NCI-H1694 (cell line): ENCODE measurements around the gene PNPLA4.

ENCODE experiments used
- DNase-seq: peaks from one replicate; lab custom pipeline; 2025; lab: John Stamatoyannopoulos, UW

Gene PNPLA4

GRCh38 chrX:7927259-7928167 is at the start of gene PNPLA4:
TSS of gene PNPLA4 (minus strand) at chrX:7927413. CDS start at chrX:7926119, 1,294 bp downstream.
- no peak for DNase-seq

DNA sequence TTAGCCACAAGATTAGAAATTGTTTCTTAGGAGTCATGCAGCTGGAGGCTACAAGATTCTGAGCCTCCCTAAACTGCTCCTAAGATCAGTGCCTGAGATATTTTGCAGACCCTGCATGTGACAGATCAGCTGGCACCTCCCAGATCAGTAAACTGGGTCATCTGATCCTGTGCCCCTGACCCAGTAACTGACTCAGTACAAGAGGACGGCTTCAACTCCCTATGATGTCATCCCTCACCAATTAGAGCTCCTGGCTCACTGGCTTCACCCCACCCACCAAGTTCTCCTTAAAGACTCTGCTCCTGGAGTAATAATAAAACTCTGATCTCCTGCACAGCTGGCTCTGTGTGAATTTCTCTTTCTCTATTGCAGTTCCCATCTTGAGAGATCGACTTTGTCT is 45.4 kb upstream of the PNPLA4 start:
- DNase-seq = no peak

DNA sequence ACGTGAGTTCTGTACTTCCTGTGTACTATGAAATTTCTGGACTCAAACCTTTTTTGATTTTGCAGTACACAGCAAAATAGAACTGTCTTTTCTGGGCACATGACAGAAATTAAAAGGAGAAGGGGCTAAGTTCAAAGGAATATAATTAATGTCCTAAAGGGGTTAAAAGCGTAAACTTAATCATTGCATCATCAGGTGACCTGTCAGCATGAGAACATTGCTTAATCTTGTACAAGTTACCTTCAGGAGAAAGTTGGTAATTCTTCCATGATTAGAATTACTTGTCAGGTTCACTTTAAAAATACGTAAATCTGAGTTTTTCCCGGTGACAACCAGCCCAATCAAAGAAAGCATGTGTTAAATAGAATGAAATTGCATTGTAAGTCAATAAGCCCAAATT is 43.2 kb upstream of the PNPLA4 start:
- DNase-seq = no peak

- no peak for DNase-seq
Measured at GRCh38 chrX:7965436-7965835, 38.2 kb upstream of the PNPLA4 start.

DNA sequence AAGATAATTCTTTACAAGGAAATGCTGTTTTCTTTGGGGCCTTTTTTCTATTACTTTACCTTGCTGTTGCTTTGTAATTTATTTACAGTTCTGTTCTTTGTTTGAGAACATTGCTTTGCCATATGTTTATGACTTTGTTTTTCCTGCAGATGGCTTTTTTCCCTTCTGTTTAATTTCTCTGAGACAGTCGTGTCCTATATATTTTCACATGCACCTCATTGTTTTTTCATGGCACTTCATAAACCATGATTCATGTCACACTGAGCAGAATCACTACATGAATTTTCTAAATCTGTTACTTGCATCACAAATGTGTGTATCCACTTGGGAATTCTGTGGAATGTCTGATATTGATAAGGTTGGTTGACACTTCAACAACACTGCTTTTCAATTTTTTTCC is 33.0 kb upstream of the PNPLA4 start:
- no peak for DNase-seq

GRCh38 chrX:7953446-7953845 is 26.2 kb upstream of the PNPLA4 start:
- DNase-seq = no peak

DNA sequence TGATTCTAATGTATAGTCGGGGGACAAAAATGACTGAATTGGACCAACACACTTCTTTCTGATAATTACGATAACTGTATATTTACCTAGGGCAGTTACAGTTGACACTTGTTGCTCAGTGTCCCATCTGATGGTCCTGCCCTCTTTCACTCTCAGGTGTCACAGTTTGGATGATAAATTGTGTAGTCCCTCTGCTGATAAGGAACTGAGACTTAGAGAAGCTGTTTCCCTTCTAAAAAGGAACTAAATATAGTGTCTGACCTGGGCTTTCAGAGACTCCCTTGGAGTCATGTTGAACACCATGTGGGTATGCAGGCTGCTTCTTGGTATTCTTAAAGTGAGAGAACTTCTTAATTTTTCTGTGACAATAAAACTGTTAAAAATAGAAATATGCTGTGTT is 23.7 kb upstream of the PNPLA4 start:
- no peak for DNase-seq

DNA sequence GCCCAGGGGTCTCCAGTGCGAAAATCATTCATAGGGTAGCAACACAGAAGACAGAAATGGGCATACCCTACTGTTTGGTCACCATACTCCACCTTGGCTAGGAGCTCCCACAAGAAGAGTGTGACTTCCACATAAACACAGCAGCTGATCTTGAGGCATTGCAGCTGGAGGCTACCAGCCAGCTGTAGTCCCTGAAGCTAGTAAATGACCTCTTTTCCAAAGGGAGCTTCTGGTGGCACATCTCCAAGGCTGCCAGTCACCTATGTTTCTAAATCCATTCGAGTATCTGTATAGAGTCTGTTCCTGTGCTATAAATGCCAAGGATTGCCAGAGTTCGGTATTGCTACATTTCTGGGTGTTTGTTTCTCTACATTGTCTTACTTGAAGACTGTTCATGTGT is 21.3 kb upstream of the PNPLA4 start:
- no peak for DNase-seq

GRCh38 chrX:7946960-7947359 is 19.7 kb upstream of the PNPLA4 start:
- no peak for DNase-seq

DNA sequence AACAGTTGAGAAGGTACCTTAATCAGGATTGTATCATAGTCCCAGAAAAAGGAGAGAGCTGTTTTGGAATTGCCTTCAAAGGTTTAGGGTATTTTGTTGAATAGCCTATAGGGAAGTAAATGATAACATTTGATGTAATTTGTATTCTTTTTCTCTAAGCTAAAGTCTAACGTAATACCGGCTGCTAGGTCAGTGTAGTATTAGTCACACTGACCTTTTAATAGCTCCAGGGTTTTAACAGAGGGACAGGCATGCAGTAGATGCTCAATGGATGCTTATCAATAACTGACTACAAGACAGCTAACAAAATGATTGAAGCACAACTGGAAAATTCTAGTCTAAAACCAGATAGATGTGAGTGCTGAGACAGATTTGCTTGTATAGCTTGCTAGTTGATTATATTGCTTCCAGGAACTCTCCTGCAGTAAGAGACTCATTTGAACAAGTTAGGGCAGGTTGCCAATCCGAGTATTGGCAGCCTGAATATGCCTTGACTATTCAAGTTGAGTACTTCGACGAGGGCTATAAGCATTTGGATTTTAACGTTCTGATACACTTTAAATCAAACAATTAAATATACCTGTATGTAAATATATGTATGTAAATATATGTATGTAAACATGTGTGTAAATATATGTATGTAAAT is 16.5 kb upstream of the PNPLA4 start:
- no peak for DNase-seq

GRCh38 chrX:7941390-7942042 is 14.3 kb upstream of the PNPLA4 start:
- DNase-seq = no peak

- DNase-seq = no peak
Measured at GRCh38 chrX:7934026-7934425, 6.8 kb upstream of the PNPLA4 start.

DNA sequence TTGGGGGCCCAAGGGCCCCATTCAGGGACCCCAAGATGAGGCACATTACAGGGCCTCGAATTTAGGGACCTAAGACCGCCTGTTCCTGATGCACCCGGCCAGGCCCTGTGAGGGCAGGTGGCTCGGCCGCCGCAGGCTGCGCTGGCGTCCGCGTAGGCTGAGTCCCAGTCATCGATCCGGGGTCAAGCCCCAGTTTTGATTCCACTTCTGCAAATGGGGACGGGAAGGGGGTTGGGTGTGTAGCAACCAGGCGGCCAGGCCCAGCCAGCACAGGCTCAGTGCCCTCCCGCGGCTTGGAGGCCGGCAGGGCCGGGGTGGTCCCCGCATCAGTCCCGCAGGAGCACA is 327 bp downstream of the PNPLA4 start:
- DNase-seq = no peak

- DNase-seq = no peak
Measured at GRCh38 chrX:7926501-7926900, 712 bp downstream of the PNPLA4 start.

DNA sequence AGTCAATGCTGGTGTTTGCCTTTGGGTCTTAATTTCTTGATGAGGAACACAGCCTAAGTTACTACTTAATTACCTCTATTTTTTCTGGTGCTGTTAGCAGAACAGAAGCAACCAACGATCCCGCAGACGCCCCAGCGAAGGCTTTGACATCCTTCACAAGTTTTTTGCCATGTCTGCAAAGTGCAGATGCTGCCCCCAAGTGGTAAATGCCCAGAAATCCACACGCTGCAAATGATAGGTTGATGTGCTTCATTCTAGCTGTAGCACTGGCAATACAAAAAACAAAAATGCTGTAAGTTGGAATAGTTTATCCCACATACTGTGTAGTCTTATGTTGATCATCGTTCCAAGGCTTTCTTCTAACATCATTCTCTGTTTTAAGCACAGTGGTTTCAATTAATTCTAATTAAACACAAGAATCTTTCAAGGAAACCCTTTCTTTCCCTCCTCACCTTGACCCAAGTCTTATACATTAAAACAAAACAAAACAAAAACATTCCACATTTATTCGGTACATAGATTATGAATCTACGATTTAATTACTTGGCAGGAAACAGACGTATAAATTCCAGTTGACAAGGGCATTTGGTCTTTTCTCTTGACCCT is 1.2 kb downstream of the PNPLA4 start:
- DNase-seq = no peak

GRCh38 chrX:7921750-7922149 is 5.5 kb downstream of the PNPLA4 start:
- no peak for DNase-seq

- no peak for DNase-seq
Measured at GRCh38 chrX:7908821-7909220, 18.4 kb downstream of the PNPLA4 start.

DNA sequence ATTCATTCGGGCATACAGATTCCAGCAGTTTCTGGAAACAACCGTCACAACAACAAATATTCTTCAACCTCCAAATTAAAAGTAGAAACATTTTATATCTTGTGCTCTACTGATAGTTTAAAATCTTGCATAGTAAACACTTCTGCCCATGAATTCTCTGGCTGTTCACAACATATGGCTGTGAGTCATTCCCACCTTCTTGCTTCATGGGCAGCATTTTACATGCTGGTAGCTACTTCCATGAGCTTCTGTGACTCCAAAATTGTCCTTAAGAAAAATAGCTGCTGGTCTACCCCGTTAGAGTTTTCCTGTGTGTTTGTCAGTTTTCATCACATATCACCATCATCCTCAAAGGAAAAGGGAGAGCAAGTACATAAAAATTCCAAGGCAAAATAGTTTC is 22.7 kb downstream of the PNPLA4 start:
- DNase-seq = no peak

DNA sequence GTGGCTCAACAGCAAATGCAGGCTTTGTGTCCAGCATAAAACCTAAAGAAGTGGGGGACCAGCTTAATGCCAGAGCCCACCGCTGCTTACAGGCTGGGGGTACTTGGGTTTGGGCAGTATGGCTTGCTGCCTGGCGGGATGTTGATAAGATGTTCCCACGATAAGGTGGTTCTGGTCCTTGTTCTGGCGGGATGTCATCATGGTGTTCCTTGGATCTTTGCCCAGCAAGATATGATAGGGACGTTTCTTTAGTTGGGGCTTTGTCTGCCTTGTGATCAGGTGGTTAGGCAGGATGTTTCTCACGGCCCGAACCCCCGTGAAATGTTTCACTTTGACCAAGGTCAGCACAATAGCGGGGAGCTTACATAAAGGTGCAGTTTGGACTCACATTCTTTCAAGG is 35.3 kb downstream of the PNPLA4 start:
- DNase-seq = no peak

DNA sequence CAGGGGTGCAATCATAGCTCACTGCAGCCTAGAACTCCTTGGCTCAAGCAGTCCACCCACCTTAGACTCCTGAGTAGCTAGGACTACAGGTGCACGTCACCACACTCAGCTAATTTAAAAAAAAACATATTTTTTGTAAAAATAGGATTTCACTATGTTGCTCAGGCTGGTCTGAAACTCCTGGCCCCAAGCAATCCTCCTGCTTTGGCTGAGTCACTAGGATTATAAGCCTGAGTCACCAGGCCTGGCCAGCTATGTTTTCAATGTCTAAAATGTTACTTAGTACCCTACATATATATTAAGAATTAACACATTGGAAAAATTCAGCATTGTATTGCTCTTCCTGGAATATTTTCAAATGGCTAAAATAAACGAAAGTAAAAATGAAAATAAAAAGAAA is 37.5 kb downstream of the PNPLA4 start:
- DNase-seq = no peak

DNA sequence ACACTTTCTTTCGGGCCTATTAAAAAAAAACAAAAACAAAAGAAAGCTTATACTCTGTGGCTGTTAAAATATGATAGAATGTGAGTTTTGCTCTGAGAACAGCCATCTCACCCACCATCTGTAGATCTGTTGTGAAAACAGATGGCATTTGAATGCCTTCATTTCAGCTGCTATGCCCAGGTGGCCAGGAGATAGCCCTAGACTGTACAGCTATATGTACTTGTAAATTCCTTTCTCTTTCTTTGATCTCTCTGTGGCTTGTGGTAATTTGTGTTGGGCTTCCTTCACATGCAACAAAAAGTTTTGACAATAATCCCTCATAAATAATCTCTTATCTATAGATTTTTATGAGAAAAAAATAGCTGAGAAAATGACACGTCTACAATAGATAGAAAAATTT is 38.1 kb downstream of the PNPLA4 start:
- DNase-seq = peak; percentile 0

GRCh38 chrX:7876957-7877356 is 50.3 kb downstream of the PNPLA4 start:
- DNase-seq = no peak

DNA sequence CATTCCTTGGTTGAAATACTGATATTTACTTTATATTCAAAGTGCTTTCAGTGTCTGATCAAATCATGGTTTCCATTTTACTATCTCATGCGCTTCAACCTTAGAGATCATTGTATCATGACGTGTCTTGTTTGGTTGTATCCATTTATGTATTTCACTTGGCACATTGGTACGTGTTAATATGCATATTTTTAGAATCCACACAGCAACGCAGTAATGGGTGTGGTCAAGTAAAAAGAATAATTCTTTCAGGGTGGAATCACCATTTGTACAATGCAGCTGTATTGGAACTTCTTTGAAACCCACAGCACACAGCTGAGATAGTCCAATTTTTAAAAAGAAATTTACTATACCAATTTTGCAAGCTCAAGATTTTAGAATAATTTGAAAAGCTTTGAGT is 55.2 kb downstream of the PNPLA4 start:
- no peak for DNase-seq
